ENCODE data around the gene LMNB1. TPM values are rescaled to one million over a fixed set of nuclear protein-coding genes. Genes with fewer than 3 reads are reported as not detected.
"Not testable (repeated sequence)": the region's sequence is repeated elsewhere in the genome, so short reads cannot be mapped to it uniquely, and the experiment has no call there.

Gene LMNB1
- total and polyA plus RNA-seq, 7 donors: 1.5 to 53.5 (median 9.0) TPM

- 7 to 19% methylated on average over 14 of the region's 14 CpGs for WGBS, 2 donors
- H3K27ac ChIP-seq; DNase-seq; H3K27me3 ChIP-seq; H3K36me3 ChIP-seq; H3K4me3 ChIP-seq; H3K9me3 ChIP-seq; intact Hi-C loops (cut with DNase I): not testable (repeated sequence)
- TF ChIP-seq POLR2AphosphoS5 (IDR thresholded peaks at IDR 0.05): peak in 1 of 4 donors; percentile 15
- H3K4me1 ChIP-seq: peaks cover 0 to 13% (median 8%) of the 10 kb centered on the region in 4 donors
Observed at GRCh38 chr5:126845470-126846070, 68.6 kb downstream of the LMNB1 start.

- DNase-seq: no peak
- Histone ChIP-seq H3K27ac (peak overlapping the region in 3 of 4 donors; percentile 51 to 66 (median 64)), H3K36me3 (no peaks in the 10 kb centered on the region), H3K27me3 (no peaks in the 10 kb centered on the region), H3K4me3 (no peak overlapping the region), H3K9me3 (no peaks in the 10 kb centered on the region), H3K4me1 (peaks cover 0 to 13% (median 8%) of the 10 kb centered on the region in 4 donors)
- intact Hi-C loops (cut with DNase I): no loop called here
- TF ChIP-seq CTCF (IDR thresholded peaks at IDR 0.05) (no peak), POLR2A (IDR thresholded peaks at IDR 0.05) (no peak)
Observed at GRCh38 chr5:126846344-126846743, 69.4 kb downstream of the LMNB1 start.

GRCh38 chr5:126846744-126847455 is 70.0 kb downstream of the LMNB1 start:
- Histone ChIP-seq H3K9me3 (no peaks in the 10 kb centered on the region), H3K4me1 (peaks cover 0 to 13% (median 8%) of the 10 kb centered on the region in 4 donors), H3K27me3 (no peaks in the 10 kb centered on the region), H3K36me3 (no peaks in the 10 kb centered on the region), H3K27ac (peak overlapping the region; percentile 51 to 66 (median 60)), H3K4me3 (no peak overlapping the region)
- intact Hi-C loops (cut with DNase I): no loop called here
- DNase-seq: no peak
- TF ChIP-seq EP300 (IDR thresholded peaks at IDR 0.05): no peak
- 42 to 73% methylated on average over 5 of the region's 5 CpGs for WGBS, 2 donors

- Histone ChIP-seq H3K36me3 (no peaks in the 10 kb centered on the region), H3K4me3 (no peak overlapping the region), H3K27me3 (no peaks in the 10 kb centered on the region), H3K4me1 (peaks cover 0 to 14% (median 8%) of the 10 kb centered on the region in 4 donors), H3K27ac (peak overlapping the region; percentile 51 to 66 (median 60)), H3K9me3 (no peaks in the 10 kb centered on the region)
- intact Hi-C loops (cut with DNase I): no loop called here
- DNase-seq: no peak
- WGBS, 2 donors: 80 to 85% methylated on average over 4 of the region's 4 CpGs
- TF ChIP-seq CTCF (IDR thresholded peaks at IDR 0.05): no peak
- TF ChIP-seq POLR2A (IDR thresholded peaks at IDR 0.05): no peak
- no peak for TF ChIP-seq POLR2AphosphoS5 (IDR thresholded peaks at IDR 0.05)
Observed at GRCh38 chr5:126847456-126847820, 70.5 kb downstream of the LMNB1 start.

GRCh38 chr5:126847826-126848251 is 70.9 kb downstream of the LMNB1 start:
- Histone ChIP-seq H3K9me3 (no peaks in the 10 kb centered on the region), H3K36me3 (no peaks in the 10 kb centered on the region), H3K27me3 (no peaks in the 10 kb centered on the region), H3K4me3 (no peak overlapping the region), H3K4me1 (peaks cover 0 to 18% (median 8%) of the 10 kb centered on the region in 4 donors), H3K27ac (peak overlapping the region; percentile 51 to 66 (median 60))
- TF ChIP-seq POLR2AphosphoS5 (IDR thresholded peaks at IDR 0.05): peak in 2 of 4 donors; percentile 7 to 13
- TF ChIP-seq CTCF (IDR thresholded peaks at IDR 0.05): no peak
- TF ChIP-seq POLR2A (IDR thresholded peaks at IDR 0.05): no peak
- intact Hi-C loops (cut with DNase I): no loop called here
- no peak for DNase-seq
- 51 to 66% methylated on average over 3 of the region's 3 CpGs for whole genome bisulfite sequencing, 2 donors
